ENCODE results near the gene ENC1. TPM values are rescaled to one million over a fixed set of nuclear protein-coding genes. Genes with fewer than 3 reads are reported as not detected.

Gene ENC1
- total RNA-seq, 1 experiment from 2014 or later = 38.8 TPM

DNA sequence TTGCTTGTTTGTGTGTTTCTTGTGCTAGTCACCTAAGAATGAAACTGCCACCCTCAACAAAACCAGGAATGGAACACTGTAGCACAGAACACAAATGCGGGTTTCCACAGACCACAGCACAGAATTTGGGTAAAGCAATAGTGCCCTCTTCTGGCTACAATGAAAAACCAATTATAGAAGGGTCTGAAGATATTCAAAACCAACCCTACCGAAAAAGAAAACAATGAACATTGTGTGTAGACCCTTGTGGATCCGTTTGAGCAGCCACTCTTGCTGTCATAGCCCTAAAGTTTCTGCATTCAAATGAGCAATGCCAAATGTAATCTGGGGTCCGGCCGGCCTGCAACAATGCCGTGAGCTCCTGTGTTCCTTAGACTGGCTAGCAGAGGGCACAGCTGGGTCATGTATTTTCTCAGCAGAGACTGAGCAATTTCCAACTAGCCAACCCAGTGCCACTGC, 8.3 kb upstream of the ENC1 start:
- CTCF ChIA-PET = interaction anchor here (0.5 to 2.0 kb wide), 4 partner anchors 82 to 747 kb away, joined by 3 to 6 read pairs (median 4); no protein-coding TSS in a partner anchor
- peaks cover 23% of the 10 kb centered on the region for H3K4me1 ChIP-seq (replicated peaks; ENCODE audit: insufficient read depth)
- no peaks in the 10 kb centered on the region for H4K20me1 ChIP-seq (ENCODE audit: insufficient read depth)
- intact Hi-C loops (cut with micrococcal nuclease; ENCODE audit: unreplicated experiment) = loop anchor here (1.0 to 2.0 kb wide), 4 partner anchors 520 to 1058 kb away; no protein-coding TSS in a partner anchor
- H2AFZ ChIP-seq = no peak overlapping the region
- H3K36me3 ChIP-seq (ENCODE audit: low read depth) = no peaks in the 10 kb centered on the region
- H3K4me3 ChIP-seq = no peak overlapping the region
- no peaks in the 10 kb centered on the region for H3K27me3 ChIP-seq (ENCODE audit: insufficient read depth, low read depth)
- DNase-seq = peak in 1 of 2 experiments; percentile 57
- no peak for TF ChIP-seq EZH2 (IDR thresholded peaks at IDR 0.05; ENCODE audit: low read depth)
- TF ChIP-seq, protein P1, sequence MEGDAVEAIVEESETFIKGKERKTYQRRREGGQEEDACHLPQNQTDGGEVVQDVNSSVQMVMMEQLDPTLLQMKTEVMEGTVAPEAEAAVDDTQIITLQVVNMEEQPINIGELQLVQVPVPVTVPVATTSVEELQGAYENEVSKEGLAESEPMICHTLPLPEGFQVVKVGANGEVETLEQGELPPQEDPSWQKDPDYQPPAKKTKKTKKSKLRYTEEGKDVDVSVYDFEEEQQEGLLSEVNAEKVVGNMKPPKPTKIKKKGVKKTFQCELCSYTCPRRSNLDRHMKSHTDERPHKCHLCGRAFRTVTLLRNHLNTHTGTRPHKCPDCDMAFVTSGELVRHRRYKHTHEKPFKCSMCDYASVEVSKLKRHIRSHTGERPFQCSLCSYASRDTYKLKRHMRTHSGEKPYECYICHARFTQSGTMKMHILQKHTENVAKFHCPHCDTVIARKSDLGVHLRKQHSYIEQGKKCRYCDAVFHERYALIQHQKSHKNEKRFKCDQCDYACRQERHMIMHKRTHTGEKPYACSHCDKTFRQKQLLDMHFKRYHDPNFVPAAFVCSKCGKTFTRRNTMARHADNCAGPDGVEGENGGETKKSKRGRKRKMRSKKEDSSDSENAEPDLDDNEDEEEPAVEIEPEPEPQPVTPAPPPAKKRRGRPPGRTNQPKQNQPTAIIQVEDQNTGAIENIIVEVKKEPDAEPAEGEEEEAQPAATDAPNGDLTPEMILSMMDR (conservative IDR thresholded peaks at IDR 0.05) = peak; percentile 83
- no peaks in the 10 kb centered on the region for H3K9me2 ChIP-seq (ENCODE audit: insufficient read depth)
- H3K79me2 ChIP-seq (ENCODE audit: low read depth) = no peaks in the 10 kb centered on the region
- peak overlapping the region; percentile 37 for H3K4me2 ChIP-seq
- BruUV-seq (replicated peaks) = no TSS peak
- peaks cover 4% of the 10 kb centered on the region for H3F3A ChIP-seq (ENCODE audit: insufficient read depth, low read depth)
- H3K9me3 ChIP-seq (ENCODE audit: insufficient read depth, low read depth) = no peaks in the 10 kb centered on the region
- H3K27ac ChIP-seq = no peak overlapping the region
- POLR2A ChIA-PET (ENCODE audit: unreplicated experiment) = interaction anchor here (0.7 kb wide), 1 partner anchor 333 kb away, joined by 3 read pairs; no protein-coding TSS in a partner anchor

DNA sequence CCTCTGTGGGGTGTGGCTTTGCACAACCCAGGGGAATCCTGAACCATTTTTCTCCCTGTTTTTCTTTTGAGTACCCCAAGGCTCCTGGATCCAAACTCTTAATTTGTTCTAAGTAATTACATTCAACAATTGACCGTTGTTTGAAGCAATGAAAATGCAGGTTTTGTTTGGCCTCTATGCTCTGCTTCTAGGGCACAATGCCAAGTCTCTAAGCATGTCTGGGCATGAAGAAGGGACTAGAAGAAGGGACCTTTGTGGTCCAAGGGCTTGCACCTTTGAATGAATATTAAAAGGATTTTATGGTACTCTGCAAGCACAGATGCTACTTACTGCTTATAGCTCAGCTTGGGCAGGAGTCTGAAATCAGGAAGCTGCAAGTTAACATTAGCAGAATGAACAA, 6.6 kb upstream of the ENC1 start:
- ChIA-PET CTCF (no interaction called here), POLR2A (ENCODE audit: unreplicated experiment) (interaction anchor here (0.7 kb wide), 1 partner anchor 75 kb away, joined by 3 read pairs; no protein-coding TSS in a partner anchor)
- Histone ChIP-seq H3K27ac (no peak overlapping the region), H3K9me2 (ENCODE audit: insufficient read depth) (no peaks in the 10 kb centered on the region), H3K27me3 (ENCODE audit: insufficient read depth, low read depth) (no peaks in the 10 kb centered on the region), H4K20me1 (ENCODE audit: insufficient read depth) (no peaks in the 10 kb centered on the region), H3K9me3 (ENCODE audit: insufficient read depth, low read depth) (no peaks in the 10 kb centered on the region), H3K4me1 (replicated peaks; ENCODE audit: insufficient read depth) (peaks cover 41% of the 10 kb centered on the region), H3F3A (ENCODE audit: insufficient read depth, low read depth) (peaks cover 20% of the 10 kb centered on the region), H2AFZ (no peak overlapping the region), H3K4me3 (no peak overlapping the region), H3K36me3 (ENCODE audit: low read depth) (no peaks in the 10 kb centered on the region), H3K79me2 (ENCODE audit: low read depth) (no peaks in the 10 kb centered on the region), H3K4me2 (no peak overlapping the region)
- no TSS peak for BruUV-seq (replicated peaks)
- intact Hi-C loops (cut with micrococcal nuclease; ENCODE audit: unreplicated experiment) = no loop called here
- TF ChIP-seq EZH2 (IDR thresholded peaks at IDR 0.05; ENCODE audit: low read depth) = no peak
- TF ChIP-seq, protein P1 (conservative IDR thresholded peaks at IDR 0.05) = no peak
- no peak for DNase-seq

DNA sequence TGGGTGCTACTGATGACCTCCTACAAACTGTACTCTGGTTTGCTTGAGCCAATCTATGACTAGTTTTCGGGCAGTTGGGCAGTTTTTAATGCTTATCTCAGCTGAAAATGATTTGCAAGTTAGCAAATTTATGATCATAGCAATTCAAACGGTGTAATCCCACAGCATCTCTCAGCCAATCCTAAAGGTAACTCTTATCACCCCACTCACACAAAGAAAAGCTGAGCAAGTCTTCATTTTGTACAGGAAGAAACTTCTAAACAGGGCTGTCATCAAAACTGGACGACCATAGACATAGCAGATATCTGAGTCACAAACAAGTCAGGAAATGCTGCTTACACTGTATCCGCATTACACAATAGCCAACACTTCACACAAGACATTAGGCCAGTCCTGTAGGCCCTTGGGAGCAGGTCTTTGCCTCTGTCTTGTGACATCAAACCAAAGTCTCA, 2.6 kb upstream of the ENC1 start:
- Histone ChIP-seq H3K4me1 (replicated peaks; ENCODE audit: insufficient read depth) (peaks cover 36% of the 10 kb centered on the region), H3K27me3 (ENCODE audit: insufficient read depth, low read depth) (no peaks in the 10 kb centered on the region), H3K9me3 (ENCODE audit: insufficient read depth, low read depth) (no peaks in the 10 kb centered on the region), H3K36me3 (ENCODE audit: low read depth) (peaks cover 14% of the 10 kb centered on the region), H2AFZ (no peak overlapping the region), H3F3A (ENCODE audit: insufficient read depth, low read depth) (peaks cover 47% of the 10 kb centered on the region), H3K79me2 (ENCODE audit: low read depth) (peaks cover 23% of the 10 kb centered on the region), H3K4me2 (peak overlapping the region; percentile 98), H3K4me3 (no peak overlapping the region; the same call in 1 of the 2 replicates), H4K20me1 (ENCODE audit: insufficient read depth) (peaks cover 22% of the 10 kb centered on the region), H3K9me2 (ENCODE audit: insufficient read depth) (no peaks in the 10 kb centered on the region), H3K27ac (peak overlapping the region; percentile 98)
- peak in 1 of 2 experiments; percentile 98 for DNase-seq
- CTCF ChIA-PET = interaction anchor here (0.8 kb wide), 1 partner anchor 607 kb away, joined by 3 read pairs; no protein-coding TSS in a partner anchor
- intact Hi-C loops (cut with micrococcal nuclease; ENCODE audit: unreplicated experiment) = loop anchor here (1.0 to 5.0 kb wide), 5 partner anchors 370 to 704 kb away; no protein-coding TSS in a partner anchor
- no peak for TF ChIP-seq EZH2 (IDR thresholded peaks at IDR 0.05; ENCODE audit: low read depth)
- TF ChIP-seq, protein P1 (conservative IDR thresholded peaks at IDR 0.05) = no peak
- BruUV-seq (replicated peaks) = no TSS peak
- POLR2A ChIA-PET (ENCODE audit: unreplicated experiment) = interaction anchor here (0.6 to 1.2 kb wide), 3 partner anchors 10 to 395 kb away, joined by 3 to 4 read pairs (median 3); no protein-coding TSS in a partner anchor

Measured in PC-9 (cell line).